MG63 (cell line): ENCODE measurements around the gene PLEKHH2. TPM values are rescaled to one million over a fixed set of nuclear protein-coding genes. Genes with fewer than 3 reads are reported as not detected.
A peak's percentile ranks its signal among the peaks of the same experiment; 100 is the strongest.
"Not testable (repeated sequence)": the region's sequence is repeated elsewhere in the genome, so short reads cannot be mapped to it uniquely, and the experiment has no call there.

Experiments used
- DNase-seq: peaks from one replicate; pipeline ENCODE4 v3.0.0-alpha.2; 2020
- H3K27me3 ChIP-seq: fragments of 250-450 bp; sonication (Bioruptor Pico); 2 replicates; pipeline ENCODE4 v1.5.1; 2020; ENCODE audit warnings: mild to moderate bottlenecking, moderate library complexity
- H3K36me3 ChIP-seq: fragments of 250-450 bp; sonication (Bioruptor Pico); 2 replicates; pipeline ENCODE4 v1.5.1; 2020; ENCODE audit warnings: mild to moderate bottlenecking, moderate library complexity
- H3K4me3 ChIP-seq: fragments of 250-450 bp; sonication (Bioruptor Pico); 2 replicates; pipeline ENCODE4 v1.5.1; 2020; ENCODE audit warnings: mild to moderate bottlenecking, moderate library complexity
- H3K9me3 ChIP-seq: fragments of 250-450 bp; sonication (Bioruptor Pico); 2 replicates; pipeline ENCODE4 v1.5.1; 2020; ENCODE audit warnings: mild to moderate bottlenecking, moderate library complexity
- total RNA-seq: library from RNA; depleted of rRNA; stranded (reverse); fragments of >200 nt; shearing (Covaris generic); gene quantifications from 2 replicates; pipeline ENCODE4 v1.2.3, GENCODE V29; 2014; ENCODE audit warnings: low replicate concordance

Gene PLEKHH2
- total RNA-seq, 1 experiment from 2014 or later: 1.2 TPM

DNA sequence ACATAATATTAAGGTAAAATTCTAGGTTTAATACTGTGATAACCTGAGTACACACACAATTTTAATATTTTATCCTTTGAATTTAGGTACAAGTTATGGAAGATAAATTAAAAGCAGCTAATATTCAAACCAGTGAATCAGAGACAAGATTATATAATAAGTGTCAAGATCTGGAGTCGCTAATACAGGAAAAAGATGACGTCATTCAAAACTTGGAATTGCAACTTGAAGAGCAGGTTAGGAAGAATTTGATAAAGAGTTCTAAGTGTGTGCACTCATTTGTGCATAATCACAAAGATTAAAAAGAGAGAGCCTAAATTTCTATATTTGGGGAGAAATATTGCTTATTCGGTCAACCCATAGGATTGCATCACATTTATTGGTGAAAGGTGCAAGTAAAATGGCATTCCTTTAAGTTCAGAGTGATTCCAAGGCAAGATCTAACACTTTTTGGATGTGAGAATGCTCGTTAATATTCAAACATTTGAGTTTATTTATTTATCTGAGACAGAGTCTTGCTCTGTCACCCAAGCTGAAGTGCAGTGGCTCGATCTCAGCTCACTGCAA lies 55.5 kb downstream of the PLEKHH2 start:
- H3K27me3 ChIP-seq: no peaks in the 10 kb centered on the region
- H3K4me3 ChIP-seq: no peak overlapping the region
- no peaks in the 10 kb centered on the region for H3K36me3 ChIP-seq
- no peaks in the 10 kb centered on the region for H3K9me3 ChIP-seq
- no peak for DNase-seq

DNA sequence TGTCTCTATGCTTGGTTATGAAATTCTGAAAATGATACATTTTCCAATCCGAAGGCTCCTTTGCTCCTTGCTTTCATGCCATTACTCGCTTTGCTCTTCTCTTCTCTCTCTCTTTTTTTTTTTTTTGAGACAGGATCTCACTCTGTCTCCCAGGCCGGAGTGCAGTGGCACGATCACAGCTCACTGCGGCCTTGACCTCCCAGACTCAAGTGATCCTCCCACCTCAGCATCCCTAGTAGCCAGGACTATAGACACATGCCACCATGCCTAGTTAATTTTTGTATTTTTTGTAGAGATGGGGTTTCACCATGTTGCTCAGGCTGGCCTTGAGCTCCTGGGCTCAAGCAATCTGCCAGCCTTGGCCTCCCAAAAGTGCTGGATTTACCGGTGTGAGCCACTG lies 61.1 kb downstream of the PLEKHH2 start:
- H3K4me3 ChIP-seq, H3K9me3 ChIP-seq, H3K36me3 ChIP-seq, H3K27me3 ChIP-seq, DNase-seq: not testable (repeated sequence)

DNA sequence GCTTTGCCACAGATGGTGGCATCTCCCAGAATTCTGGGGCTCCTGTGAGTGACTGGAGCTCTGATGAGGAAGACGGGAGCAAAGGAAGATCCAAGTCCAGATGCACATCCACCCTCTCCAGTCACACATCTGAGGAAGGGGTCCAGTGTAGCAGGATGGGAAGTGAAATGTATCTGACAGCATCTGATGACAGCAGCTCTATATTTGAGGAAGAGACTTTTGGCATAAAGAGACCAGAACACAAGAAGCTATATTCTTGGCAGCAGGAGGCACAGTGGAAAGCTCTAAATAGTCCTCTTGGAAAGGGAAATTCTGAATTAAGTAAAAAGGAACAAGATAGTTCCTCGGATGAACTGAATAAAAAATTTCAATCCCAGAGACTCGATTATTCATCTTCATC lies 62.7 kb downstream of the PLEKHH2 start:
- no peaks in the 10 kb centered on the region for H3K36me3 ChIP-seq
- H3K27me3 ChIP-seq: no peaks in the 10 kb centered on the region
- no peak for DNase-seq
- no peak overlapping the region for H3K4me3 ChIP-seq
- H3K9me3 ChIP-seq: no peaks in the 10 kb centered on the region

DNA sequence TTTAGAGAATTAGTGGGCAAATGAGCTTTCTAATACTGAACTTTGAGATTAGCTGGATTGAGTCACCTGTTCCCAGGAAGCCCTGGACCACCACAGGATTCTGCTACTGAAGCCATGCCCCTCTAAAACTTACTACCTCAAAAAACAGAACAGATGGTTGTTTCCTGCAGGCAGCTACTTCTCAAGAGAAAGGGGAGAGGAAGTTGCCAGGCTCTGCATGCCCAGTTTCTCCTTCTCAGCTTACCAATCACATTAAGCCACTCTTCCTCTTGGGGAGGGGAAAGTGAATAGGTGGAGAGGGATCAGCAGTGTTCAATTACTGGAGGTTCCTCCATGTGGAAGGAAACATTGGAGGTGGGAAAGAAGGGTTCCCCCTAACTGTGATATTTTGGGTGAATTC lies 64.1 kb downstream of the PLEKHH2 start:
- no peaks in the 10 kb centered on the region for H3K9me3 ChIP-seq
- H3K4me3 ChIP-seq: no peak overlapping the region
- no peaks in the 10 kb centered on the region for H3K27me3 ChIP-seq
- no peak for DNase-seq
- no peaks in the 10 kb centered on the region for H3K36me3 ChIP-seq

DNA sequence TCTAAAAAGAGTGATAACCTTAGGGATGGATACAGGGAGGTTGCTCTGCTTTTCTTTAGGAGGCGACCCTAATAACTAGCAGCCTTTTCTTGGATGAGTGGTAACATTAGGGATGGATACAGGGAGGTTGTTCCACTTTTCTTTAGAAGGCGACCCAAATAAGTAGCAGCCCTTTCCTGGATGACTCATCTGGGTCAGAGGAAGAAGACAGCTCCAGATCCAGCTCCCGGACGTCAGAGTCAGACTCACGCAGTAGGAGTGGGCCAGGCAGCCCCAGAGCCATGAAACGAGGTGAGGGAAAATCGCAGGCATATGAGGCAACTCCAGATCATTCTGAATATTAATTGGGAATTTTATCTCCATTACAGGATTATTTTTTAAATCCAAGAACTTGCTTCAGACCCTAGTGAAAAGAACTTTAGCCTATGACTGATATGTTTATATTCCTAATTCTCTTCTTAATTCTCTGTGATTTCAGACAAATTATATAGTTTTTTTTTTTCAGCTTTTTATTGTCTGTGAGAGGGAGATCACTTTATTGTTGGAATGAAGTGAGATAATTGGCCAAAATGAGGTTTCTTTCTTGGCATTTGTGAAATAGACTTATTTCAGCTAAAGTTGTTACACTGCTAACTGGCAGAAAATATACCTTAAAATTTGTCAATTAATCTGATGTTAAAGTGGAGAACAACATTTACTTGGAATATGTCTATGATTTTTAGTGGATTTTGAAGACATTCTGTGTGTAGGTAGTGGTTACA lies 70.4 kb downstream of the PLEKHH2 start:
- Histone ChIP-seq H3K4me3 (no peak overlapping the region), H3K27me3 (no peaks in the 10 kb centered on the region), H3K36me3 (no peaks in the 10 kb centered on the region), H3K9me3 (no peaks in the 10 kb centered on the region)
- peak; percentile 69 for DNase-seq

DNA sequence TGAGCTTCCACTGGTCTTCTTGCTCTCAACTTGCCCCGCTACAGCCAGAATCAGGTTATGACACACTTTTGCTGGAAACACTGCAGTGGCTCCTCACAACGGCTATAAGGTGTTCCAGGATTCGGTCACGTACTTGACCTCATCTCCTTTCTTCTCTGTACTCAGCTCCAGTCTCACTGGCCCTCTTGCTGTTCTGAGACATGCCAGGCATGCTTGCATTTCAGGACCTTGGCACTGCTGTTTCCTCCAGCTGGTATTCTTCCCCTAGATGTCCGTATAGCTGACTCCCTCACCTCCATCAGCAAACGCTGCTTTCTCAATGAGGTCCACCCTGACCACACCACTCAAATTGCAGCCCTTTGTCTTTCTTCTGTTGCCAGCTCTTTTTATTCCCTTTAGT lies 71.1 kb downstream of the PLEKHH2 start:
- peak; percentile 60 for DNase-seq

DNA sequence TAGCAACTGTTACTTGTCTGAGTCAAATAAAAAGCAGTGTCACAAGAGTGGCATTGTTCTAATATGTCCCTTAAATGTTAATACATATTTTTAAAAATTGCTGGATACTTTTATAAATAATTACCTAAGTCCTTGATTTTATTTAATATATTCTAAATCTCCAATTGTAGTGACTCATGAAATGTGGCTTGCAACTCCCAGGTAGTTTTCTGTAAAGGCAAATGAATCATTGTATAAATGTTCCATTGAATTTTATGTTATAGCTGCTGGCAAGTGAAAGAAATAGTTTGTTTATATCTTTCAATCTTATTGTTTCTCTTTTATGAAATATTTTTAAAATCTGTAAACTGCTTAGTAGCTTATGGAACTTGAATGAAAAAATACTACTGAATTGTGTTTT lies 71.8 kb downstream of the PLEKHH2 start:
- no peak for DNase-seq
- no peaks in the 10 kb centered on the region for H3K27me3 ChIP-seq

More for the DNA sequence above, 71.1 kb downstream of the PLEKHH2 start:
- no peaks in the 10 kb centered on the region for H3K9me3 ChIP-seq
- H3K4me3 ChIP-seq: no peak overlapping the region
- no peaks in the 10 kb centered on the region for H3K27me3 ChIP-seq
- H3K36me3 ChIP-seq: no peaks in the 10 kb centered on the region

DNA sequence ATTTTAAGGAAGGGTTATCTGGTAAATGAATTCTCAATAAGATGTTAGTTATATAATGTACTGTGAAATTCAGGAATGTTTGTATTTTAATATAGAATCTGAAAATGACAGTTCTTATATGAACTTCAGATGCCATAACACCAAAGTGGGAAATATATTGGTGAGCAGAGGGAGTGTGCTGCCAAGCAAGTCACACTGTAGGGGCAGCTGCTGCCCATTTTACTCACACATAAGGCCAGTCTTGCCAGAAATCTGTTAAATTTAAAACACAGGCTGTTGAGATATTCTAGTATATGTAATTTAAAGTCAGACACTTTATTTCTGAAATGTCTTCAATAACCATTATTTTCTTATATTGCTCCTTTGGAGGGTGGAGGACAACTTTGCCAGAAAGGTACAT lies 73.8 kb downstream of the PLEKHH2 start:
- H3K4me3 ChIP-seq: no peak overlapping the region
- H3K36me3 ChIP-seq: no peaks in the 10 kb centered on the region
- no peaks in the 10 kb centered on the region for H3K27me3 ChIP-seq
- H3K9me3 ChIP-seq: no peaks in the 10 kb centered on the region
- no peak for DNase-seq

More for the DNA sequence above, 71.8 kb downstream of the PLEKHH2 start:
- no peaks in the 10 kb centered on the region for H3K36me3 ChIP-seq
- no peaks in the 10 kb centered on the region for H3K9me3 ChIP-seq
- H3K4me3 ChIP-seq: no peak overlapping the region

DNA sequence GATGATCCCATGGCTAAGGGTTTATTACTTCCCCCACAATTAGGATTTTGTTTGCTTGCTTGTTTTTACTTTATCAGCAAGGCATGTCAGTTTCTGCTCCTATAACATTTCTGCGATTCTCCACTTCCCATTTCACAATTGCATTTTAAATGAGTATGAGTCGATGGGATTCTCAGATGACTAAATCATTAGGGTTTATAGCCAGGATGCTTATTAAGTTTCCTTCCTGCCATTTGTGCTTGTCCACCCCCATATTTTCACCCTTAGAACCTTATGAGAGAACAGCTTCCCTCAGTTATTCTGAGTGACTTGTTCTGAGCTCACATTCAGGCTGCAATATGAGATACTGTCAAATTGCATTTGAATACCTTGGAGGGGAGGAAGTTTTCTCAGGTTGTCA lies 77.1 kb downstream of the PLEKHH2 start:
- Histone ChIP-seq H3K4me3 (no peak overlapping the region), H3K9me3 (no peaks in the 10 kb centered on the region), H3K27me3 (no peaks in the 10 kb centered on the region), H3K36me3 (no peaks in the 10 kb centered on the region)
- DNase-seq: no peak

DNA sequence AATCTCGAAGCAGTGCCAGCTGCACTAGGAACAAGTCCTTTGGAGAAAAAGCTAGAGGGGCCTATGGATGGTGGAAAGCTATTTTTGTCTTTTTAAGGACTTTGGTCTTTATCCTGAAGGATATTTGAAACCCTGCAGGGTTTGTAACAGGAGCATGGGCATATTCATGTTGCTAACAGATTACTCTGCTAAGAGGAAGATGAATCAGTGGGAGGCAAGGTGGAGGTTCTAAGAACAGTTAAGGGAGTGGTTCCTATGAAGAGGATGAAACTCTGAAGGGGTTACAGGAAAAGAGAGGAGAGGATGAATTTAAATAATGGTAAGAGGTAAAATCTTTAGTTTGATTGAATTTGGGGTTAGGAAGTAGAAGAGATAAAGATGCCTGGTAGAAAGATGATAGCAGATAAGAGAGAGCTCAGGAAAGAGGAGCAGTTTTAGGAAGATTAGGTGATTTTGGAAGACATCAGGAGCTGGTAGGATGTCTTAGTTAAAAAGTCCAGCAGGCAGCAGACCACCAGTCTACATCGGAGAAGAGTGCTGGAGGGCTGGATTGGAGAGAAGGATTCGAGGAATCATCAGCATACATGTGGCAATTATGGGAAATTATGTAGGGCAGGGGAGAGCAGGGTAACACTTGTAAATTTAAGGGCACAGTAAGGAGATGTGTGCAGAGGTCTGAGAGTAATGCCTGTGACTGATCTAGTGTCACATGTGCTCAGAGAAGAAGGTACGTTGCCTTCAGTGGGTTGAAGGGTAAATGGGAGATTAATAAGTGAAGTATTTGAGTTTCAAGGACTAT lies 78.4 kb downstream of the PLEKHH2 start:
- Histone ChIP-seq H3K4me3 (no peak overlapping the region), H3K27me3 (no peaks in the 10 kb centered on the region), H3K9me3 (no peaks in the 10 kb centered on the region), H3K36me3 (no peaks in the 10 kb centered on the region)
- no peak for DNase-seq

DNA sequence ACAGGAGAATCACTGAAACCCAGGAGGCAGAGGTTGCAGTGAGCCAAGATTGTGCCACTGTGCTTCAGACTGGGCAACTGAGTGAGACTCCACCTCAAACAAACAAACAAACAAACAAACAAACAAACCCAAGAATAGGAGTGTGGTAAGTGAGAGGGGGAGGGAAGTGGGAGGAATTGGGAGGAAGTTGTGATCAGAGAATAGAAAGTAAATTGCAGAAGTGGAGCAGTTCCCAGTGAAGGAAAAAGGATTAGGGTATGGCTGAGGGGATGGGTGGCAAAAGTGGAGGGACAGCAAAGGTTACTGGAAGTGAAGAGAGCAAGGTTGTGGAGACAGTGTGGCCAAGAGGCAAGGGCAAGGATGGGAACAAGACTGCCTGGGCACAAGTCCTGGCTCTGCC lies 80.3 kb downstream of the PLEKHH2 start:
- no peaks in the 10 kb centered on the region for H3K9me3 ChIP-seq
- no peak overlapping the region for H3K4me3 ChIP-seq
- DNase-seq: no peak
- no peaks in the 10 kb centered on the region for H3K36me3 ChIP-seq
- H3K27me3 ChIP-seq: no peaks in the 10 kb centered on the region

DNA sequence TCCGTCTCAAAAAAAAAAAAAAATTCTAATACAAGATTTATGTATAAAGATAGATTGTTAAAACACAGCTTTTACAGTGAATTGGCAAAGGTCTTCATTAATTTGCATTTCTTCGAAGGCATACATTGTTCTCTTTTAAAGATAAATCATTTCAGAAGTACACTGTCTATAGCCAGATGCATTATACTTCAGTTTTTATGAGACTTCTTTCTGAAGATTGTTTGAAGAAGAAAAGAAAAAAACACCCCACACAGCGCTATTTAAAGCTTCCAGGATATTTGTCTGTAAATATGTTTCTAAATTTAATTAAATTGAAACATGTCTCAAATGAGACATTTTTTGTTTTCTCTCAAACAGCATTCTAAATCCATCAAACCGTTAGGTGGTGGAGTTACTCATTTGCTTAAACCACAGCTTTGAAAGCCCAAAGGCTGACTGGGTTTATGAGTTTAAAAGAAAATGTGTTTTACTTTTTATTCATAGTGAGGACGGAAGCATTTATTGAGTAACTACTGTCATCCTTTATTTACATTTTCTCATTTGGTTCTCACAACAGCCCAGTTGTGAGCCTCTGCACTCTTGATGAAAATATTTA lies 81.6 kb downstream of the PLEKHH2 start:
- no peaks in the 10 kb centered on the region for H3K36me3 ChIP-seq
- no peak for DNase-seq
- H3K9me3 ChIP-seq: no peaks in the 10 kb centered on the region
- no peak overlapping the region for H3K4me3 ChIP-seq
- H3K27me3 ChIP-seq: no peaks in the 10 kb centered on the region

DNA sequence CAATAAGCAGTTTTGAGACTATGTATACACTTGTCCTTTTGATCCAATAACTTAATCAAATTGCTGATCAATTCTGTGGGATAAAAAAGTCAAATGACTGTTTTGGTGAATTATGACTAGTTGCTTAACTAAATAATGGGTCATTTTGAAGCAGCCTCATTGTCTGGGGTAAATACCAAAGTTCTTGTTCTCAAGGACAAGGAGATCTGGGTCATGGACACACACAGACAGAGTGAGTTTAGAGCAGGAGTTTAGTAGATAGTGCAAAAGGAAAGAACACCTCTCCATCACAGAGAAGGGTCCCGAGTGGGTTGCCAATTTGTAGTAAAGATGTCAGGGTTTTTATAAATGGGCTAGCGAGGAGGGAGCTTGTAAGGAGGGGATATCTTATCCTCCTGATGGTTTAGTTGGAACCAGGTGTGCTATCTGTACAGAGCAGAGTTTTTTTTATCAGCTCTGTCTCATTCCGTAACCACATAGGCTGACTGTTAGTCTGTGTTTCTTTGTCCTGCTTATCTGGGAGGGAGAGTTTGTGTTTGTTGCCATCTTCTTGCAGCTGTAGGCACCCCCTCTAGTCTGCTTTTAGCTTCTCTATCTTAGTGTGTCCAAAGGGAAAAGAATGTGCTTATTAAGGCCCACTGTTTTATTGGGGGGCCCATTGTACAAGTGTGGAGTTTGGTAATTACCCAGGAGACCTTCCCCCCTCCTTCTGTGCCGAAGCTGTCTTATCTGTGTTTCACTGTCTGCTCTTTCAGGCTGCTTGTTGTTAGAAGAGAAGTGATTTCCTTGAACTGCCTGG lies 87.9 kb downstream of the PLEKHH2 start:
- DNase-seq: no peak

DNA sequence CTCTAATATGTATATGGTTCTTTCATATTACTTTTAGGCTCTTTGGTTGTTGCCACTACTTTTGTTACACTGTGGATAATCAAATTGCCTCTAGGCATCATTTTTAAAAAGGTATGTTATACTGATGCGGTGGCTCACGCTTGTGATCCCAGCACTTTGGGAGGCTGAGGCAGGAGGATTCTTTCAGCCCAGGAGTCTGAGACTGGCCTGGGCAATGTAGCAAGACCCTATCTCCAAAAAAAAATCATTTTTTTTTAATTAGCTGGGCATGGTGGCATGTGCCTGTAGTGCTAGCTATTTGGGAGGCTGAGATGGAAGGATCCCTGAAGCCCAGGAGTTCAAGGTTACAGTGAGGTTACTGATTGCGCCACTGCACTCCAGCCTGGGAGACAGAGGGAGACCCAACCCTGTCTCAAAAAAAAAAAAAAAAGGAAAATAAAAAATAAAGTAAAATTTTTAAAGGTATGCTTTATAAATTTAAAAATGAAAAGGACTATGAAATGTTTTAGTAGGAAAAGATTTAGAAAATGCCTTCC lies 88.7 kb downstream of the PLEKHH2 start:
- H3K36me3 ChIP-seq: no peaks in the 10 kb centered on the region
- no peak overlapping the region for H3K4me3 ChIP-seq
- no peaks in the 10 kb centered on the region for H3K9me3 ChIP-seq
- no peak for DNase-seq
- H3K27me3 ChIP-seq: no peaks in the 10 kb centered on the region

More for the DNA sequence above, 87.9 kb downstream of the PLEKHH2 start:
- Histone ChIP-seq H3K27me3 (no peaks in the 10 kb centered on the region), H3K9me3 (no peaks in the 10 kb centered on the region), H3K36me3 (no peaks in the 10 kb centered on the region), H3K4me3 (no peak overlapping the region)

DNA sequence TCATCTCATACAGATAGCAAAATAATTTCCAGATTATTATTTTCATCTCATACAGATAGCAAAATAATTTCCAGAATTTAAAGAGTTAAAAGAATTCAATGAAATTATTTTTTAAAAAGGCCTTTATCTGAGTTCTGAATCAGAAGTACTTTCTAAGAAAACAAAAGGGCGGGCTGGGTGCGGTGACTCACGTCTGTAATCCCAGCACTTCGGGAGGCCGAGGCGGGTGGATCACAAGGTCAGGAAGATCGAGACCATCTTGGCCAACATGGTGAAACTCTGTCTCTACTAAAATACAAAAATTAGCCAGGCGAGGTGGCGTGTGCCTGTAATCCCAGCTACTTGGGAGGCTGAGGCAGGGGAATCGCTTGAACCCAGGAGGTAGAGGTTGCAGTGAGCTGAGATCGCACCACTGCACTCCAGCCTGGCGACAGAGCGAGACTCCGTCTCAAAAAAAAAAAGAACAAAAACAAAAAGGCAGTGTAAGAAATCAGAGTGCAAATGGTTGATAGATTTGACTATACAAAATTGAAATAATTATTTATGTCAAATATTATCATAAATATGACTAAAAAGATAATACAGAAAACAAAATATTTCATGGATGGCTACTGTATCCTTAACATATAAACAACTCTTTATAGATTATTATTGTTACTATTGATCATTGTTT lies 90.0 kb downstream of the PLEKHH2 start:
- not testable (repeated sequence) for H3K4me3 ChIP-seq, H3K9me3 ChIP-seq, H3K27me3 ChIP-seq, H3K36me3 ChIP-seq, DNase-seq

DNA sequence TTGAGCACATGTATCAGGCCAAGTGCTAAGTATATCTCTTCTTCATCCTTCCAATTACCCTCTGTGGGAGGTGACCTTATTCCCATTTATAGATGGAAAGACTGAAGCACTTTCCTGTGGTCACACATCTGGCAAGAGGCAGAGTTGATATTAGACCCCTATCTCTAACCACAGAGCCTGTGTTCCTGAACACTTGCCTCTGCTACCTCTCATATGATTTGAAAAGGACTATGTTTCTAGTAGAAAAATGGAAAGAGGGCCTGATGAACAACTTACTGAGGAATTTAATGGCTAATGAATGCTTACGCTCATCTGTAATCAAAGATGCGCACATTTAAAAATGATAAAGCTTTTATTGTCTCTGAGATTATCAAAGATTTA lies 90.6 kb downstream of the PLEKHH2 start:
- DNase-seq: no peak
- no peaks in the 10 kb centered on the region for H3K36me3 ChIP-seq
- H3K4me3 ChIP-seq: no peak overlapping the region
- no peaks in the 10 kb centered on the region for H3K9me3 ChIP-seq
- no peaks in the 10 kb centered on the region for H3K27me3 ChIP-seq
